G401 (cell line): ENCODE results near the gene CAMTA2. TPM values are rescaled to one million over a fixed set of nuclear protein-coding genes. Genes with fewer than 3 reads are reported as not detected.
"Not testable (repeated sequence)": the region's sequence is repeated elsewhere in the genome, so short reads cannot be mapped to it uniquely, and the experiment has no call there.

Experiments
- DNase-seq: peaks from one replicate; pipeline ENCODE4 v3.0.0-alpha.2; 2015; ENCODE audit warnings: low spot score
- in situ Hi-C: cut with HindIII; loops from 2 replicates; pipeline ENCODE4 v1.10.0; 2016; ENCODE audit warnings: low sequenced_read_pairs, mixed read lengths
- total RNA-seq: library from RNA; depleted of rRNA; stranded (reverse); fragments of >200 nt; shearing (Covaris generic); gene quantifications from 2 replicates; pipeline ENCODE4 v1.2.3, GENCODE V29; 2014; rRNA removed

The CAMTA2 gene
- total RNA-seq: 6.9 and 16.9 TPM in 2 replicates

DNA sequence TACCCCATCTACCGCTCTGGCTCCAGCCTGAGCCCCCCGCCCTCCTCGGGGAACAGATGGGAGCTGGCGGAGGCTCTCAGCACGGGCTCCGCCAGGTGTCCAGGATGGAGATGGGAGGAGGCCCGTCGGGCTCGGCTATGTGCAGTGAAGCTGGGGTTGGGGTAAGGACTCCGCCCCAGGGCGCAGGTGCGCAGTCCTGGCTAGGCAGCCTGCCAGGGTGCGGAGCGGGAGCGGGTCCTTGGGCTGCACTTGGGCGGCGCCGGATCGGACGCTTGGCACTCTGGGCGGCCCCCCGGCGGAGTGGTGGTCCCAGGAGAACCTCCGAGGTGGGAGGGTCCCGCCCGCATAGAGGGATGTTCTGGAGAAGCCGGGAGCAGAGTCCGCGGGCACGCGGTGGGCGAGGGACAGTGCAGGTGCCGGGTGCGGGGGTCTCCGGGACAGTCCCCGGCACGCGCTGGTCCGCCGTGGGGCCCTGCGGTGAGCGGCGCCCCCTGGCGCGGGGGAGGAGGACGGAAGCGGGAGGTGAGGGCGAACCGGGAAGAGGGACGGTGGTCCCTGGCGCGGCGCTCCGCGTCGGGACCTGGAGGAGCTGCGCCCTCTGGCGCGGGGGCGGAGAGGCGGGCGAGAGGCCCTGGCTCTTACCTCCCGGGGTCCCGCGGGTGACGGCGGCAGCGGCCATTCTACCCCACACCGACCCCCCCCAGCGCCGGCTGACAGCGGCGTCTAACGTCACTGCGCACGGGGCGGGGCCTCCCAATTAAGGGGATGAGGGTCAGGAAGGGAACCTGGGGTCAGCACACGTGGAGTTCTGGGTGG is at the start of gene CAMTA2:
CAMTA2 (minus strand) TSS at position 725 of the 816 bp plus-strand sequence. CDS start 1,453 bp downstream, outside the sequence.
- peak; percentile 86 for DNase-seq
- in situ Hi-C loops: no loop called here

DNA sequence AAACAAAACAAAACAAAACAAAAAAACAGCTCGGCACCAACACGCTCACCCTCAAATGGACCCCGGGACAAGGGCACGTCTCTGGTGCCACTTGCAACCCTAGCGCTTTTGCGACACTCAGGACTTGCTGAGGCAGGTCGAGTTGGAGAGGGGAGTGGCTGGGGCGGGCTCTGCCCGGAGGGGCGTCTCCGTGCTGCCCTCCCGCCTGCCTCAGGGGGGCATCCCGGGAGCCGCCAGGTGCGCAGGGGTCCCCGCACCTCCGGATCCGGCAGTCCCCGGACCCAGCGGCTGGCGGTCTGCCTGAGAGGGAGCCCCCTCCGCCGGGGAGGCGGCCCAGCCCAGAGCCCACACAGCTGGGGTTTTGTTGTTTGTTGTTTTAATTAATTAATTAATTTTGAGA is 47.8 kb upstream of the CAMTA2 start, which contains the start of gene SLC52A1:
SLC52A1 (minus strand) TSS at position 112 of the 400 bp plus-strand sequence. CDS start 820 bp downstream, outside the sequence.
- no peak for DNase-seq
- in situ Hi-C loops: no loop called here

GRCh38 chr17:5034651-5035050 is 47.2 kb upstream of the CAMTA2 start:
- no peak for DNase-seq
- in situ Hi-C loops: no loop called here

GRCh38 chr17:5034063-5034462 is 46.6 kb upstream of the CAMTA2 start:
- in situ Hi-C loops: no loop called here
- no peak for DNase-seq

DNA sequence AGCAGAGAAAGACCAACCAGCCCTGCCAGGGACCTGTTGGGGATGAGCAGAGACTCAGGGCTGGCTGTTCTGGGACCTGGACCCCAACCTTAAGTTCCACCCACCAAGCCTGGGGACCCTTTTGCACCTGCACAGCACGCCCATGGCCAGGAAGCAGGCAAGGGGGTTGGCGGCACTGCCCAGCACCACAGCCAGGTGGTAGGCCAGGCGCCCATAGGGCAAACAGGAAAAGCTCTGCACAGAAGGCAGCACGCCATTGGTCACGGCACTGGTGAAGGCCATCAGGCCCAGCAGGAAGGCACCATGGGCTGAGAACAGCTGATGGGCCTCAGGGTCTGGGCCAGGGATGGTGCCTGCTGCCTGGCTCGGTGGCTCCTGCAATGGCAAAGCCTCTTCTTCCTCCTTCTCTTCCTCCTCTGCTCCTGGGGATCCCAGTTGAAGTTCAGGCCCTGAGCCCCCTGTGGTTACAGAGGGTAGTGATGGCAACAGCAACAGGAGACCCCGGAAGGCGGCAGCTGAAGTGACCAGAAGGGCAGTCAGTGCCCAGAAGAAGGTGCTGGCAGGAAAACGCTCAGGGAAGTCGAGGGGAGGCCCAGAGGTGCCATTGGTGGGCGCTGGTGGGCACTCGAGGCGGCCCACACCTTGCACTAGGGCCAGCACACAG is 46.0 kb upstream of the CAMTA2 start:
- in situ Hi-C loops: no loop called here
- DNase-seq: no peak

DNA sequence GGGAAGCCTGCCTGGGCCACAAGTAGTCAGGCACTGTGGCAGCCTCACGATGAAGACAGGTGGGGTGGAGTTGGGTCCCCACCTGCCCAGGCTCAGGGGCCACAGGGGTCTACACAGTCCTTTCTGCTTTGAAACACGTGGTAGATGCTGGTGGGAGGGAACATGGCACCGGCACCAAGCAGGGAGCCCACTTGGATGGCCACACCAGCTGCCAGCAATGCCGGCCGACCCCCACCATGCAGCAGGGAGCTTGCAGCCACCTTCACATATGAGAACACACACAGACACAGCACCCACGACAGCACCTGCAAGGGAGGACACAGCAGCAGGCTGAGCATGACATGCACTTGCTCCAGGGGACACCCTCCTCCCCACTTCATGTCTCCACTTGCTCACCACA is 45.4 kb upstream of the CAMTA2 start:
- in situ Hi-C loops: no loop called here
- DNase-seq: no peak

DNA sequence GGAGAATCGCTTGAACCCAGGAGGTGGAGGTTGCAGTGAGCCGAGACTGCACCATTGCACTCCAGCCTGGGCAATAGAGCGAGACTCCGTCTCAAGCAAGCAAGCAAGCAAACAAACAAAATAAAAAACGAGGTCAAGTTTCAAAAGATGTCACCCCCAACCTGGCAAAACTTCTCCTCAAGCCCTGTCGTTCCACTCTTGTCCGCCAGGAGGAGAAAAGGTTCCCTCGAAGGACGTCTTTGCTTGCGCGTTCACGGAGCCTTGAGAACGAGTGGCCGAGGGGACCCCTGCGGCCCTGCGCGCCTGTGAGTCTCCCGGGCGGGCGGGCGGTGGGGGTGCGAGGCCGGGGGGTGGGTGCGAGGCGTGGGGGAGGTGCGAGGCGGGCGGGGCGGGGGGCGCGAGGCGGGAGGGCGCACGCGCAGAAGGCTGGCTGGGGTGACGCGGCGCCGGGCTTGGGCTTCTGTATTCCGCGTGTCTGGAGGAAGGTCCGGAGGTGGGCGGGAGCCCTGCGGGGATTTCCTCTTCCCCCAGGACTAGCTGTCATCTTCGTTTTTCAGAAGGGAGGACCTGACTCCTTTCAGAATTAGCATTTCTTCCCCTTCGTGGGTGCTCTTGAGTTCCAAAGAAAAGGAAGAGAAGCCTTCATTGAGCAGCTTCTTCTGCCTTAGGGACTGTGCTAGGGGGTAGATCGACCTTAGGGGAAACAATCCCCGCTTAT is 44.0 kb upstream of the CAMTA2 start:
- in situ Hi-C loops: no loop called here
- peak; percentile 76 for DNase-seq

GRCh38 chr17:5030168-5030567 is 42.7 kb upstream of the CAMTA2 start:
- DNase-seq: not testable (repeated sequence)

GRCh38 chr17:5027916-5028315 is 40.4 kb upstream of the CAMTA2 start:
- DNase-seq: no peak
- in situ Hi-C loops: no loop called here

More at GRCh38 chr17:5030168-5030567, 42.7 kb upstream of the CAMTA2 start:
- in situ Hi-C loops: not testable (repeated sequence)

- no peak for DNase-seq
- in situ Hi-C loops: no loop called here
These were observed 39.8 kb upstream of the CAMTA2 start for GRCh38 chr17:5027299-5027698.

- in situ Hi-C loops: no loop called here
These were observed 37.1 kb upstream of the CAMTA2 start for GRCh38 chr17:5024604-5025003.

DNA sequence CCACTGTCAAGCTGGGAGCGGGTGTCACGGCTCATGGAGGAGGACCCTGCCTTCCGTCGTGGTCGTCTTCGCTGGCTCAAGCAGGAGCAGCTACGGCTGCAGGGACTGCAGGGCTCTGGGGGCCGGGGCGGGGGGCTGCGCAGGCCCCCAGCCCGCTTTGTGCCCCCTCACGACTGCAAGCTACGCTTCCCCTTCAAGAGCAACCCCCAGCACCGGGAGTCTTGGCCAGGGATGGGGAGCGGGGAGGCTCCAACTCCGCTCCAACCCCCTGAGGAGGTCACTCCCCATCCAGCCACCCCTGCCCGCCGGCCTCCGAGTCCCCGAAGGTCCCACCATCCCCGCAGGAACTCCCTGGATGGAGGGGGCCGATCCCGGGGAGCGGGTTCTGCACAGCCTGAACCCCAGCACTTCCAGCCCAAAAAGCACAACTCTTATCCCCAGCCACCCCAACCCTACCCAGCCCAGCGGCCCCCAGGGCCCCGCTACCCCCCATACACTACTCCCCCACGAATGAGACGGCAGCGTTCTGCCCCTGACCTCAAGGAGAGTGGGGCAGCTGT is 36.2 kb upstream of the CAMTA2 start:
- DNase-seq: no peak
- in situ Hi-C loops: no loop called here

More at GRCh38 chr17:5024604-5025003, 37.1 kb upstream of the CAMTA2 start:
- DNase-seq: no peak

- in situ Hi-C loops: no loop called here
- DNase-seq: no peak
These were observed 34.8 kb upstream of the CAMTA2 start for GRCh38 chr17:5022171-5022711.

DNA sequence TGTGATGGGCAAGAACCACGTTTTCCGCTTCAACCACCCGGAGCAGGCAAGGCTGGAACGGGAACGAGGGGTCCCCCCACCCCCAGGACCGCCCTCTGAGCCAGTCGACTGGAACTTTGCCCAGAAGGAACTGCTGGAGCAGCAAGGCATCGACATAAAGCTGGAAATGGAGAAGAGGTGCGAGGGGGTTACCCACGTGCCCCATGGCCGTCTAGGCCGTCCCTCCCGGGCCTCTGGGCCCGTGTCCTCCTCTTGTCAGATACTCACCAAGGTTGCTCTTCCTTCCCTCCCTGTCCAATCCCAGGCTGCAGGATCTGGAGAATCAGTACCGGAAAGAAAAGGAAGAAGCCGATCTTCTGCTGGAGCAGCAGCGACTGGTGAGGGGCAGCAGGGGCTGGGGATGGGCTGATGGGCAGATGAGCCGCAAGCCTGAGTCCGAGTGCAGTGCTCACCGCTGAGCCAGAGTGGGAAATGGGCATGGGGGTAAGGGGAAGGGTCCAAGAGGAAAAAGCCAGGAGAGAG is 33.1 kb upstream of the CAMTA2 start:
- in situ Hi-C loops: no loop called here

DNA sequence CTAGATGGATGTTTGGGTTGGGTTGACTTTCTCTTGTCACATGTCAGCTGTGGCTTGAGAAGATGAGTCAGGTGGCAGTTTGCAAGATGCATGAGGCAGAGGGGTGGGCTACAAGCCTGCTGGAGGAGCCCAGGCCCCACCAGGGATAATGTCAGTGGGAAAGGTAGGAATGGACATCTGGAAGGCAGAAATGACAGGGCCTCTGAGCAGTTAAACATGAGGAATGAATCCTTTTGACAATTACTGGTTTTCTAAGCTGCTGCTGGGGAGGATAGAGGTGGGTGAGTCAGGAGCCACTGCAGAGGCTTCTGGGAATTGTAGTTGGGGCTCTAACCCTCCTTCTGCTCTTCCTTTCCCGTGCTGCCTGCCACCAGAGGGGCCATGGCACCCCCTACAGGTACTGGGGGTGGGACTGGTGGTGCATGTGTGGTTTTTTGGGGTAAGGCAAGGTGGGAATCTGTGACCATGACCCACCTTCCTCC is 32.0 kb upstream of the CAMTA2 start:
- DNase-seq: peak; percentile 12
- in situ Hi-C loops: no loop called here

More for the DNA sequence above, 33.1 kb upstream of the CAMTA2 start:
- no peak for DNase-seq

DNA sequence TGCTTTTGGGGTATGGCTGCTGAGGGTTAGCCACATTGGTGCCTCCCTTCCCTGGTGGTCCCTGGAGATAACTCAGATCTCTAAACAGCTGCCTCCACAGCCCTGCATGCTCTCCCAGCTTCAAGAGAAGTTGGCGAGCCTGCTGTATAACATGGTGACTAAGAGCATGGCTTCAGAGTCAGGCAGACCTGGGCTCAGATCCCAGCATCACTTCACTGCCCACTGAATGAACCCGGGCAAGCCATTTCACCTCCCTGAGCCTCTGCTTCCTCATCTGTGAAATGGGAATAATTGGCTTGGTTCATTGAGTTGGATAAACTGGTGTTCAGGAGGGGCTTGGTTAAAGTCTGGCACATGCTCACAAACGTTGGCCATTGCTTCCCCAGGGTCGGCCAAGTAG is 26.9 kb upstream of the CAMTA2 start:
- in situ Hi-C loops: no loop called here
- no peak for DNase-seq

GRCh38 chr17:5011928-5012327 is 24.5 kb upstream of the CAMTA2 start:
- no peak for DNase-seq
- in situ Hi-C loops: no loop called here

DNA sequence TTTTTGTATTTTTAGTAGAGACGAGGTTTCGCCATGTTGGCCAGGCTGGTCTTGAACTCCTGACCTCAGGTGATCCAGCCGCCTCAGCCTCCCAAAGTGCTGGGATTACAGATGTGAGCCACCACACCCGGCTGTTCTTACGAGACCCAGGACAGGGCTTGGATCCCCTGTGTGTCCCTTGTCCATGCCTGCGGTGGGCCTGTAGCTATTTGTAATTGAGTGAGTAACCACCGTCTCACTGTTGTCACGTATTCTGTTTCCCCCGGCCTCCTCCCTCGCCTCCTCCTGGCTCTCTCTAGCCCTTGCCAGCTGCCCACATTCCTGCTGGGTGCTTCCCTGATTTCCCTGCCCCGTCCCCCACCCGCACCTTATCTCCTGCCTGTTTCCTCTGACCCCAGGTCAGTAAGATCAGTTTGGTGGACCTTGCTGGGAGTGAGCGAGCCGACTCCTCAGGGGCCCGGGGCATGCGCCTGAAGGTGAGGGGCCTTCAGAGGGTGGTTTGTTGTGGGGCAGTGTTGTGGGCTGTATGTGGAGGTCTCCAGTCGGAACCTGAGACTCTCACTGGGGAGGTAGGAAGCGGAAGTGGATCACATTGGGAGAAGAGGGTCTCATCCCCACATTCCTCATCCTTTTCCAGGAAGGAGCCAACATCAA is 15.9 kb upstream of the CAMTA2 start:
- no peak for DNase-seq
- in situ Hi-C loops: no loop called here
